Measurements from ENCODE around the gene RNF13.

Gene RNF13

DNA sequence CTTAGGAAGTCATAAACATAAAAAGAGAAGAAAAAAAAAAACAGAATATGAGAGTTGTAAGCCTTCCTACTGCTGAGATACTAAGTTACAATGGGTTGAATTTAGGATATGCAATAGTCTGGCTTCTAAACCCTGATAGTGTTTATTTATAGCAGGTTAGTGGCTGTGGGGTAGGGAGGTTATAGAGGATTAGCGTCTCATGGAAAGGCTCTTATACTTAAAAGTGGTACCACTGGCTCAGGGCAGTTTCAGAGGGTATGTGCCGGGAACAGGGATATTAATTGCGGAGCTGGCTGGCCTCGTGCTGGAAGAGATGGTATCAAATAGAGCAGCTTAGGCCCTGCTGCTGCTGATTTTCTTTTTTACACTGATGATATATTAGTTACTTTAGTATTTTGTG, 96.9 kb downstream of the RNF13 start:
- TF ChIP-seq CTCF (IDR thresholded peaks at IDR 0.05; ENCODE audit: poor library complexity, severe bottlenecking), result no peak
- Histone ChIP-seq H3K36me3 (ENCODE audit: low read depth) (peaks cover 11% of the 10 kb centered on the region; the same call in 1 of the 2 replicates), H3K4me3 (ENCODE audit: severe bottlenecking) (no peak overlapping the region), H3K9me3 (ENCODE audit: severe bottlenecking) (no peaks in the 10 kb centered on the region), H3K4me1 (ENCODE audit: insufficient read depth, poor library complexity, severe bottlenecking) (no peaks in the 10 kb centered on the region), H3K27me3 (ENCODE audit: insufficient read depth, poor library complexity, severe bottlenecking) (no peaks in the 10 kb centered on the region), H3K27ac (ENCODE audit: poor library complexity, severe bottlenecking) (no peak overlapping the region)
- no peak for DNase-seq (ENCODE audit: low spot score)
- ATAC-seq (ENCODE audit: low read depth), result no peak

DNA sequence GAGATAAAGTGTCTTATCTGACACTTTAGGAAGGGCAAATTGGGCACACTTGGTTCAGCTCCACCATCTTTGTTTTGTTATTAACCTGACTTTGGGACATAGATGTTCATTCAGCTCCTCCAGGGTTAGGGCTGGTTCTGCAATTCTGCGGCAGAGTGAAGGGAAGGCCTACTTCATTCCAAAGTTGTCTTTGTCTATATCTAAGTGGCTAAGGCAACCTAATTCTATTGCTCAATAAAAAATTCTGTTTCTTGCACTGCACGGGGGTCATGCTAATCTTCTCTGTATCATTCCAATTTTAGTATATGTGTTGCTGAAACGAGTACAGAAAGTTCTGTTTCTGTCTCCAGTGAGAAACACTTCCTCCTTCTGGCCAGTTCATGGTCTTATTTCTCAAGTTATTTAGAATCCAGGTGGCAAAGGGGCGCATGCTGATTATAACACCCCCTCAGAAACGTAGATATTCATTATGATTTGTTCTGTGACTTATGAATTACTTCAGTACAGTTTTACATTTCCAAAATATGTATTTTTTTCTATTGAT, 104.2 kb downstream of the RNF13 start:
- ATAC-seq (ENCODE audit: low read depth) (no peak), DNase-seq (ENCODE audit: low spot score) (no peak)
- no peak overlapping the region for H3K27ac ChIP-seq (ENCODE audit: poor library complexity, severe bottlenecking)
- H3K4me3 ChIP-seq (ENCODE audit: severe bottlenecking), result no peak overlapping the region
- H3K36me3 ChIP-seq (ENCODE audit: low read depth), result peaks cover 18% of the 10 kb centered on the region
- no peaks in the 10 kb centered on the region for H3K27me3 ChIP-seq (ENCODE audit: insufficient read depth, poor library complexity, severe bottlenecking)
- TF ChIP-seq CTCF (IDR thresholded peaks at IDR 0.05; ENCODE audit: poor library complexity, severe bottlenecking), result no peak
- no peaks in the 10 kb centered on the region for H3K9me3 ChIP-seq (ENCODE audit: severe bottlenecking)
- no peaks in the 10 kb centered on the region for H3K4me1 ChIP-seq (ENCODE audit: insufficient read depth, poor library complexity, severe bottlenecking)

- Histone ChIP-seq H3K4me3 (ENCODE audit: severe bottlenecking) (no peak overlapping the region), H3K27me3 (ENCODE audit: insufficient read depth, poor library complexity, severe bottlenecking) (no peaks in the 10 kb centered on the region), H3K4me1 (ENCODE audit: insufficient read depth, poor library complexity, severe bottlenecking) (no peaks in the 10 kb centered on the region), H3K27ac (ENCODE audit: poor library complexity, severe bottlenecking) (no peak overlapping the region), H3K36me3 (ENCODE audit: low read depth) (peaks cover 16% of the 10 kb centered on the region), H3K9me3 (ENCODE audit: severe bottlenecking) (no peaks in the 10 kb centered on the region)
- ATAC-seq (ENCODE audit: low read depth), result no peak
- no peak for DNase-seq (ENCODE audit: low spot score)
- no peak for TF ChIP-seq CTCF (IDR thresholded peaks at IDR 0.05; ENCODE audit: poor library complexity, severe bottlenecking)
Observed at GRCh38 chr3:149919509-149919908, 106.5 kb downstream of the RNF13 start.

DNA sequence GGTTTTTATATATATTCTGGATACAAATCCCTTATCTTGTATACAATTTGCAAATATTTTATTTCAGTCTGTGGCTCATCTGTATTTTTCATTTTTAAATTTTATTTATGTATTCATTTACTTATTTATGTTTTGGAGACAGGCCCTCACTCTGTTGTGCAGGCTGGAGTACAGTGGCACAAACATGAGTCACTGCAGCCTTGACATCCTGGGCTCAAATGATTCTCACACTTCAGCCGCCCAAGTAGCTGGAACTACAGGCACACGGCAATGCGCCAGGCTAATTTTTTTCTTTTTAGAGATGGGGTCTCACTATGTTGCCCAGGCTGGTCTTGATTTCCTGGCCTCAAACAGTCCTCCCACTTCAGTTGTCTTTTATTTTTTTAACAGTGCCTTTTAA, 107.1 kb downstream of the RNF13 start:
- ATAC-seq (ENCODE audit: low read depth) (no peak), DNase-seq (ENCODE audit: low spot score) (no peak)
- Histone ChIP-seq H3K4me3 (ENCODE audit: severe bottlenecking) (no peak overlapping the region), H3K36me3 (ENCODE audit: low read depth) (peaks cover 13% of the 10 kb centered on the region), H3K27ac (ENCODE audit: poor library complexity, severe bottlenecking) (no peak overlapping the region), H3K4me1 (ENCODE audit: insufficient read depth, poor library complexity, severe bottlenecking) (no peaks in the 10 kb centered on the region), H3K9me3 (ENCODE audit: severe bottlenecking) (no peaks in the 10 kb centered on the region), H3K27me3 (ENCODE audit: insufficient read depth, poor library complexity, severe bottlenecking) (no peaks in the 10 kb centered on the region)
- TF ChIP-seq CTCF (IDR thresholded peaks at IDR 0.05; ENCODE audit: poor library complexity, severe bottlenecking), result no peak

DNA sequence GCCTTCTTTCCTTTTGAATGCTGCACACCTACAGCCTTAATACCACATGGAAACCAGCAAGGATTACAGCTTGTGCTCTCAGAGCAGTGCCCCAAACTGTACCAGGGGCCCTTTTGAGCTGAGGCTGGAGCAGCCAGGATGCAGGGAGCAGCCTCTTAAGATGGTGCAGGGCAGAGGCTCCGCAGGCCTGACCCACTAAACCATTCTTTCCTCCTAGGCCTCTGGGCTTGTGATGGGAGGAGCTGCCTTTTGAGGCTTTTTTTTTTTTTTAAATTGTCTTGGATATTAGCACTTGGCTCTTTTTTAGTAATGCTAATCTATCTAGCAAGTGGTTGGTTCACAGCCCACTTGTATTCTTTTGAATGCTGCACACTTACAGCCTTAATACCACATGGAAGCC, 120.0 kb downstream of the RNF13 start:
- Histone ChIP-seq H3K9me3 (ENCODE audit: severe bottlenecking) (no peaks in the 10 kb centered on the region), H3K27ac (ENCODE audit: poor library complexity, severe bottlenecking) (no peak overlapping the region), H3K4me1 (ENCODE audit: insufficient read depth, poor library complexity, severe bottlenecking) (no peaks in the 10 kb centered on the region), H3K27me3 (ENCODE audit: insufficient read depth, poor library complexity, severe bottlenecking) (no peaks in the 10 kb centered on the region), H3K4me3 (ENCODE audit: severe bottlenecking) (no peak overlapping the region), H3K36me3 (ENCODE audit: low read depth) (peaks cover 6% of the 10 kb centered on the region; the same call in 1 of the 2 replicates)
- TF ChIP-seq CTCF (IDR thresholded peaks at IDR 0.05; ENCODE audit: poor library complexity, severe bottlenecking), result no peak
- ATAC-seq (ENCODE audit: low read depth), result no peak
- DNase-seq (ENCODE audit: low spot score), result no peak

All from RWPE2 (cell line).